Umbilical cord (tissue), 2 donors: ENCODE data around the gene CCL16. TPM values are rescaled to one million over a fixed set of nuclear protein-coding genes. Genes with fewer than 3 reads are reported as not detected.

Experiments
- DNase-seq: peaks from one replicate; pipeline ENCODE4 v3.0.0-alpha.2; 2015; ENCODE audit warnings: low spot score
- total RNA-seq: library from RNA; depleted of rRNA; stranded (reverse); fragments of >200 nt; gene quantifications from one replicate; pipeline ENCODE4 v1.2.3, GENCODE V29; 2014; ENCODE audit warnings: low replicate concordance; ENCODE audit not compliant: insufficient read depth

The CCL16 gene
- total RNA-seq, 1 donor from 2014 or later: not detected

GRCh38 chr17:35986643-35987042, 5.3 kb upstream of the CCL16 start, which contains the start of gene CCL14:
TSS of gene CCL14 (minus strand) at chr17:35986729. CDS start at chr17:35986649, 80 bp downstream.
- DNase-seq: no peak

- no peak for DNase-seq
These were observed 2.8 kb upstream of the CCL16 start for GRCh38 chr17:35984140-35984539.

GRCh38 chr17:35982409-35983191, 1.3 kb upstream of the CCL16 start:
- no peak for DNase-seq

GRCh38 chr17:35981908-35982330, 622 bp upstream of the CCL16 start:
- no peak for DNase-seq

- no peak for DNase-seq
These were observed 3.0 kb downstream of the CCL16 start for GRCh38 chr17:35978346-35978745.

GRCh38 chr17:35977509-35977908, 3.8 kb downstream of the CCL16 start:
- no peak for DNase-seq

GRCh38 chr17:35973333-35974260, 7.7 kb downstream of the CCL16 start:
- DNase-seq: no peak

- DNase-seq: no peak
These were observed 8.4 kb downstream of the CCL16 start for GRCh38 chr17:35972945-35973332.

- DNase-seq: no peak
These were observed 8.8 kb downstream of the CCL16 start for GRCh38 chr17:35972535-35972934.

GRCh38 chr17:35972066-35972465, 9.2 kb downstream of the CCL16 start:
- DNase-seq: no peak

- DNase-seq: peak; percentile 87
These were observed 11.5 kb downstream of the CCL16 start for GRCh38 chr17:35969558-35970380.

- no peak for DNase-seq
These were observed 12.7 kb downstream of the CCL16 start for GRCh38 chr17:35968520-35969054.

GRCh38 chr17:35965272-35965671, 16.0 kb downstream of the CCL16 start:
- no peak for DNase-seq

GRCh38 chr17:35963663-35964062, 17.6 kb downstream of the CCL16 start:
- no peak for DNase-seq

GRCh38 chr17:35953720-35954119, 27.6 kb downstream of the CCL16 start:
- DNase-seq: no peak

- no peak for DNase-seq
These were observed 31.9 kb downstream of the CCL16 start for GRCh38 chr17:35949401-35949800.

- DNase-seq: no peak
These were observed 33.2 kb downstream of the CCL16 start for GRCh38 chr17:35948092-35948491.

GRCh38 chr17:35947156-35947585, 34.1 kb downstream of the CCL16 start:
- DNase-seq: peak; percentile 57

- no peak for DNase-seq
These were observed 37.1 kb downstream of the CCL16 start for GRCh38 chr17:35944151-35944550.

- DNase-seq: no peak
These were observed 37.8 kb downstream of the CCL16 start, which contains the start of gene LYZL6 for GRCh38 chr17:35943537-35943936. TSS of gene LYZL6 (minus strand) at chr17:35943713. CDS start at chr17:35939356, 4,357 bp downstream.

GRCh38 chr17:35942588-35943186, 38.6 kb downstream of the CCL16 start:
- peak; percentile 27 for DNase-seq
